ENCODE data around the gene CEP89.

GRCh38 chr19:32902448-32902847 is 69.3 kb downstream of the CEP89 start:
- TF ChIP-seq, protein P1, sequence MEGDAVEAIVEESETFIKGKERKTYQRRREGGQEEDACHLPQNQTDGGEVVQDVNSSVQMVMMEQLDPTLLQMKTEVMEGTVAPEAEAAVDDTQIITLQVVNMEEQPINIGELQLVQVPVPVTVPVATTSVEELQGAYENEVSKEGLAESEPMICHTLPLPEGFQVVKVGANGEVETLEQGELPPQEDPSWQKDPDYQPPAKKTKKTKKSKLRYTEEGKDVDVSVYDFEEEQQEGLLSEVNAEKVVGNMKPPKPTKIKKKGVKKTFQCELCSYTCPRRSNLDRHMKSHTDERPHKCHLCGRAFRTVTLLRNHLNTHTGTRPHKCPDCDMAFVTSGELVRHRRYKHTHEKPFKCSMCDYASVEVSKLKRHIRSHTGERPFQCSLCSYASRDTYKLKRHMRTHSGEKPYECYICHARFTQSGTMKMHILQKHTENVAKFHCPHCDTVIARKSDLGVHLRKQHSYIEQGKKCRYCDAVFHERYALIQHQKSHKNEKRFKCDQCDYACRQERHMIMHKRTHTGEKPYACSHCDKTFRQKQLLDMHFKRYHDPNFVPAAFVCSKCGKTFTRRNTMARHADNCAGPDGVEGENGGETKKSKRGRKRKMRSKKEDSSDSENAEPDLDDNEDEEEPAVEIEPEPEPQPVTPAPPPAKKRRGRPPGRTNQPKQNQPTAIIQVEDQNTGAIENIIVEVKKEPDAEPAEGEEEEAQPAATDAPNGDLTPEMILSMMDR (IDR thresholded peaks at IDR 0.05): no peak
- TF ChIP-seq POLR2A (IDR thresholded peaks at IDR 0.05): no peak
